IMR-90 (cell line): Measurements from ENCODE around the gene L3MBTL4.

Experiments
- CEBPB ChIP-seq: IDR thresholded peaks from 2 replicates; pipeline ENCODE4 v1.6.1; 2012; ENCODE audit warnings: low read depth, low read length, improper control_type of control experiment
- CHD1 ChIP-seq: IDR thresholded peaks from 2 replicates; pipeline ENCODE4 v1.6.1; 2012; ENCODE audit warnings: low read depth, low read length, improper control_type of control experiment
- CTCF ChIP-seq: conservative IDR thresholded peaks from 2 replicates; pipeline ENCODE4 v1.5.1; 2012; ENCODE audit warnings: mild to moderate bottlenecking, low read depth, low read length, improper control_type of control experiment
- FOS ChIP-seq: fragments of 150-350 bp; IDR thresholded peaks from 2 replicates; pipeline ENCODE4 v1.6.1; 2016; ENCODE audit warnings: low read depth, low read length
- MAFK ChIP-seq: IDR thresholded peaks from 2 replicates; pipeline ENCODE4 v1.6.1; 2012; ENCODE audit warnings: low read depth, low read length, improper control_type of control experiment
- MAZ ChIP-seq: IDR thresholded peaks from 2 replicates; pipeline ENCODE4 v1.6.1; 2012; ENCODE audit warnings: low read depth, mild to moderate bottlenecking, low read length, improper control_type of control experiment, moderate library complexity, borderline replicate concordance
- POLR2A ChIP-seq: IDR thresholded peaks from 2 replicates; pipeline ENCODE4 v1.6.1; 2012; ENCODE audit warnings: mild to moderate bottlenecking, low read depth, low read length
- RAD21 ChIP-seq: IDR thresholded peaks from 2 replicates; pipeline ENCODE4 v1.6.1; 2012; ENCODE audit warnings: low read length, improper control_type of control experiment
- RCOR1 ChIP-seq: IDR thresholded peaks from 2 replicates; pipeline ENCODE4 v1.6.1; 2012; ENCODE audit warnings: mild to moderate bottlenecking, low read length, improper control_type of control experiment; ENCODE audit not compliant: insufficient replicate concordance
- RFX5 ChIP-seq: IDR thresholded peaks from 2 replicates; pipeline ENCODE4 v1.8.0; 2012; ENCODE audit warnings: low read depth, mild to moderate bottlenecking, low read length, moderate library complexity
- SMC3 ChIP-seq: fragments of 150-350 bp; IDR thresholded peaks from 2 replicates; pipeline ENCODE4 v1.6.1; 2016; ENCODE audit warnings: low read depth, mild to moderate bottlenecking, antibody characterized with exemption, low read length, moderate library complexity

GRCh38 chr18:6311456-6312215, 103.1 kb downstream of the L3MBTL4 start:
- TF ChIP-seq CTCF = no peak
- no peak for TF ChIP-seq RAD21
- no peak for TF ChIP-seq CEBPB
- TF ChIP-seq MAZ = no peak
- TF ChIP-seq POLR2A = no peak
- TF ChIP-seq MAFK = no peak
- TF ChIP-seq SMC3 = no peak
- no peak for TF ChIP-seq RCOR1
- no peak for TF ChIP-seq RFX5
- no peak for TF ChIP-seq FOS
- TF ChIP-seq CHD1 = no peak
